GM23248 (cell line): Measurements from ENCODE around the gene CACNA1C. TPM values are rescaled to one million over a fixed set of nuclear protein-coding genes. Genes with fewer than 3 reads are reported as not detected.

Experiments used
- DNase-seq: peaks from one replicate; pipeline ENCODE4 v3.0.0-alpha.2; 2015
- H2AFZ ChIP-seq: fragments of 200-600 bp; sonication (generic); 2 replicates; pipeline ENCODE4 v1.6.1; 2016; ENCODE audit warnings: antibody characterized with exemption
- H3F3A ChIP-seq: fragments of 200-600 bp; sonication (generic); 2 replicates; pipeline ENCODE4 v1.6.1; 2016; ENCODE audit warnings: mild to moderate bottlenecking, antibody characterized with exemption, mixed run types; ENCODE audit not compliant: insufficient read depth
- H3K27ac ChIP-seq: fragments of 200-600 bp; sonication (generic); 2 replicates; pipeline ENCODE4 v1.5.1; 2016; ENCODE audit warnings: mild to moderate bottlenecking
- H3K27me3 ChIP-seq: fragments of 200-600 bp; sonication (generic); replicated peaks from 2 replicates; pipeline ENCODE4 v1.6.1; 2016; ENCODE audit warnings: mild to moderate bottlenecking; ENCODE audit not compliant: insufficient read depth
- H3K36me3 ChIP-seq: fragments of 200-600 bp; sonication (generic); 2 replicates; pipeline ENCODE4 v1.6.1; 2016; ENCODE audit warnings: low read depth, mild to moderate bottlenecking
- H3K4me1 ChIP-seq: fragments of 200-600 bp; sonication (generic); 2 replicates; pipeline ENCODE4 v1.6.1; 2016; ENCODE audit warnings: mild to moderate bottlenecking; ENCODE audit not compliant: insufficient read depth
- H3K4me2 ChIP-seq: fragments of 200-600 bp; sonication (generic); one replicate; pipeline ENCODE4 v1.6.1; 2016; ENCODE audit warnings: mild to moderate bottlenecking; ENCODE audit not compliant: unreplicated experiment
- H3K4me3 ChIP-seq: fragments of 200-600 bp; sonication (generic); 2 replicates; pipeline ENCODE4 v1.5.1; 2016; ENCODE audit warnings: mild to moderate bottlenecking
- H3K79me2 ChIP-seq: fragments of 200-600 bp; sonication (generic); 2 replicates; pipeline ENCODE4 v1.6.1; 2016; ENCODE audit warnings: mild to moderate bottlenecking; ENCODE audit not compliant: insufficient read depth
- H3K9ac ChIP-seq: fragments of 200-600 bp; sonication (generic); 2 replicates; pipeline ENCODE4 v1.6.1; 2016; ENCODE audit warnings: mild to moderate bottlenecking
- H3K9me2 ChIP-seq: fragments of 200-600 bp; sonication (generic); 2 replicates; pipeline ENCODE4 v1.6.1; 2016; ENCODE audit warnings: mixed run types, mild to moderate bottlenecking, moderate library complexity; ENCODE audit not compliant: insufficient read depth
- H3K9me3 ChIP-seq: fragments of 200-600 bp; sonication (generic); one replicate; pipeline ENCODE4 v1.6.1; 2017; ENCODE audit warnings: low read depth
- H4K20me1 ChIP-seq: fragments of 200-600 bp; sonication (generic); 2 replicates; pipeline ENCODE4 v1.6.0; 2016; ENCODE audit not compliant: insufficient read depth
- EZH2 ChIP-seq: fragments of 200-600 bp; sonication (generic); IDR thresholded peaks from 2 replicates; pipeline ENCODE4 v1.6.1; 2018; ENCODE audit warnings: antibody characterized with exemption, mild to moderate bottlenecking; ENCODE audit not compliant: insufficient read depth, poor library complexity, severe bottlenecking
- EZH2phosphoT487 ChIP-seq: fragments of 200-600 bp; sonication (generic); IDR thresholded peaks from 2 replicates; pipeline ENCODE4 v1.6.1; 2018; ENCODE audit warnings: antibody characterized with exemption, moderate library complexity, mild to moderate bottlenecking, low read depth; ENCODE audit not compliant: insufficient read depth
- WGBS, 2 experiments: methylation state at CpG; one replicate each; pipeline ENCODE4 v1.1.6; 2015 to 2017; ENCODE audit warnings: low lambda C conversion rate in 2 of 2, low coverage in 1 of 2; ENCODE audit errors: missing lambda C conversion rate in 2 of 2; 5-methylcytosine and 5-hydroxymethylcytosine counted together
- in situ Hi-C: fragments of 300-500 bp; cut with MboI; formaldehyde crosslinking; loops from 2 replicates; pipeline ENCODE4 v1.15.0; 2020
- polyA plus RNA-seq: library from polyadenylated mRNA; unstranded; fragments of >200 nt; fragmentation: Nextera tagmentation; extraction: Ambion mirVana; gene quantifications from 2 replicates; pipeline ENCODE4 v1.2.1, GENCODE V29; 2016
- total RNA-seq: library from RNA; depleted of rRNA; stranded (reverse); fragments of >200 nt; shearing (Covaris generic); gene quantifications from 2 replicates; pipeline ENCODE4 v1.2.3, GENCODE V29; 2014

The CACNA1C gene
- total and polyA plus RNA-seq, 2 experiments from 2014 or later: 4.9 to 11.5 TPM

DNA sequence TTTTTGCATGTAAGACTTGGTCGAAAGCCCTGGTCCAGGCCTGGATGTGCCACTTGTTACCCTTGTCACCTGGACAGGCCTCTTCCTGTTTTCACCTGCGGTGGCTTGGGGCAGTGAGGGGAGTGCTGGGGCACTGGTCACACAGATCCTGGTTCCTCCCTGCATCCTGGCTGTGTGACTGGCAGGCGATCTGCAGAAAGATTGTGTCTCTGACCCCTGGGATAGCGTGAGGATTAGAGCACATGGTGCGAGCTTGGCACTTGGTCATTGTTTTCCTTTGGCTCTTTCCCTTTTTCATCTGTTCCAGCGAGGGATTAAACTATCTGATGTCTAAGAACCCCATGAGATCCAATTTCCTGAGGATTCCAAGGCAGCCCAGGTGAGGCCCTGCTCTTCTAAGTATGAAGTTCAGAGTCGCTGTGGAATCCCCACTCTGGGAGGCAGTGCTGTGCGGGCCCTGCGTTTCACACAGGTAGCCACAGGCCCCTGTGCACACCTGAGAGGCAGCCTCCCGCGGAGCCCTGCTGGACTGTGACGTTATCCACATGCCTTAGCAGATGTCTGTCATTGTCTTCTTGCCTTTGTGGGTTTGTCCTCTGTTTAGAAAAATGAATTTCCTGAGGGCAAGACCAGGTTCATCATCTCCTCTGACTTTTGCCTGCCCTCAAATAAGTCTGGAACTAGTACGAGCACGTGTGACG is 288.4 kb downstream of the CACNA1C start:
- Histone ChIP-seq H3K9ac (peak overlapping the region; percentile 4; the same call in 1 of the 2 replicates), H4K20me1 (no peaks in the 10 kb centered on the region), H3K79me2 (peaks cover 60% of the 10 kb centered on the region), H3K4me1 (peaks cover 48% of the 10 kb centered on the region), H3K4me3 (no peak overlapping the region), H3K9me3 (no peaks in the 10 kb centered on the region), H3K27ac (peak overlapping the region; percentile 41), H3K27me3 (no peaks in the 10 kb centered on the region), H3F3A (peaks cover 23% of the 10 kb centered on the region), H2AFZ (no peak overlapping the region), H3K36me3 (no peaks in the 10 kb centered on the region), H3K9me2 (no peaks in the 10 kb centered on the region), H3K4me2 (peak overlapping the region; percentile 4)
- in situ Hi-C loops: no loop called here
- DNase-seq: no peak
- WGBS, 2 experiments: 91 to 92% methylated on average over 15 of the region's 15 CpGs
- no peak for TF ChIP-seq EZH2
- no peak for TF ChIP-seq EZH2phosphoT487

DNA sequence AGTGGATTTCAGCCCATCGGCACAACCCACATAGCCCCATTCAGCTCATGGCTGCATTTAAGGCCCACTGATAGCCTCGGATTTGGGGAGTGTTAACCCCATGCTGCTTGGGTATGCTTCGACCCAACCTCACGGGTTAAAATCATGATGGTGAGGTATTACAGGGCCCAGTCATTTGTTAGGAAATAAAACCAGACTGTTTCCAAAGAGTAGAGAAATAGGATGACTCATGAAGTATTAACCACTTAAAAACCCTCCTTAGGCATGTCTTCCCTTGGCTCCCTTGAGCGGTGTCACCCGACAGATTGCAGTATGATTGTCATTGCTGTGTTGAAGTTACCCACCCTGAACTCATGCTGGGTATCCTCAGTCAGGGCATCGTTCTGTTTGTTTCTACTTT is 289.1 kb downstream of the CACNA1C start:
- no peak for TF ChIP-seq EZH2phosphoT487
- H3K27ac ChIP-seq: peak overlapping the region; percentile 41
- no peaks in the 10 kb centered on the region for H3K9me3 ChIP-seq
- H4K20me1 ChIP-seq: no peaks in the 10 kb centered on the region
- in situ Hi-C loops: no loop called here
- H3K36me3 ChIP-seq: no peaks in the 10 kb centered on the region
- no peaks in the 10 kb centered on the region for H3K27me3 ChIP-seq
- peak; percentile 87 for DNase-seq
- H3F3A ChIP-seq: peaks cover 18% of the 10 kb centered on the region
- no peak overlapping the region for H3K4me3 ChIP-seq
- peak overlapping the region; percentile 27 for H3K4me2 ChIP-seq
- WGBS, 2 experiments: 39 to 48% methylated on average over 7 of the region's 7 CpGs
- H3K9ac ChIP-seq: peak overlapping the region; percentile 12; the same call in 1 of the 2 replicates
- H3K4me1 ChIP-seq: peaks cover 42% of the 10 kb centered on the region
- peaks cover 63% of the 10 kb centered on the region for H3K79me2 ChIP-seq
- H2AFZ ChIP-seq: no peak overlapping the region
- H3K9me2 ChIP-seq: no peaks in the 10 kb centered on the region

DNA sequence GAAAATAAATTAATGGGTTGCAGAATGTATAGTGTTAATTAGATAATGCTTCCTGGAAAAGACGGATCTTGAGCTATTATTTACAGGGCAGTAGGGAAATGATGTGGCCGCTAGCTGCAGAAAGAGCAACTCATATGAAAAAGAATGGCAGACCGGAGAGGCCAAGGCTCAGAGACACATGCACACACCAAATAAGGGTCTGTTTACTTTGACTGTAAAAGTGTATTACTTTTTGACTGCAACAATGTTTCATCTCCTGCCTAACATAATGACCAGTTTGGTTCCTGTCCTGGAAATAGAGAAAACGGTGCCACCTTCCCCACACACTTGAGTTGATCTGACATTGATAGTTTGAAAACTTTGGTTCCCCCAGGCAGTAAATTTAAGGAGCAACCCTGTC is 290.9 kb downstream of the CACNA1C start:
- no peak for DNase-seq
- peaks cover 4% of the 10 kb centered on the region; the same call in 1 of the 2 replicates for H3F3A ChIP-seq
- H3K27ac ChIP-seq: no peak overlapping the region
- in situ Hi-C loops: no loop called here
- H3K4me3 ChIP-seq: no peak overlapping the region
- H3K9ac ChIP-seq: no peak overlapping the region
- peaks cover 26% of the 10 kb centered on the region for H3K4me1 ChIP-seq
- no peak overlapping the region for H2AFZ ChIP-seq
- peaks cover 57% of the 10 kb centered on the region for H3K79me2 ChIP-seq
- no peaks in the 10 kb centered on the region for H3K27me3 ChIP-seq
- 72 to 81% methylated on average over 4 of the region's 4 CpGs for WGBS, 2 experiments
- H3K4me2 ChIP-seq: no peak overlapping the region
- TF ChIP-seq EZH2 (no peak), EZH2phosphoT487 (no peak)
- no peaks in the 10 kb centered on the region for H3K9me3 ChIP-seq
- no peaks in the 10 kb centered on the region for H4K20me1 ChIP-seq
- no peaks in the 10 kb centered on the region for H3K9me2 ChIP-seq
- H3K36me3 ChIP-seq: no peaks in the 10 kb centered on the region

DNA sequence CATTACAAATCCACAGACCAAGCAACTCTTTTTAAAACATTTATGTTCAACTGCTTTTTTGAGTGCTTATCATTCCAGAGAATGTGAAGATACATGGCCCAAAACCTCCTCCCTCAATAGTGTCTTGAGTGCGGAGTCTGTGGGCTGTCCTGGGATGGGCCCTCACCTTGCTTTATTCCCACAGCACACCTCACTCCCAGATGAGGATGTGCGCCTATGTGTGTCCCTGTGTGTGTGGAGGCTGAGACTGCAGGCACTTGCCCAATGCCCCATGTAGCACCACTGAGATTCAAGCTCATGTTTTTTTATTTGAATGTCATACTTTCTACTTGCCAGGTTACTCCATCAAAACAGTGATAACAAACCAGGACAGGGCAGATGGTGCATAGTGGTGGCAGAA is 291.7 kb downstream of the CACNA1C start:
- Histone ChIP-seq H3K9me3 (no peaks in the 10 kb centered on the region), H3K9ac (no peak overlapping the region), H3F3A (no peaks in the 10 kb centered on the region), H3K9me2 (no peaks in the 10 kb centered on the region), H2AFZ (no peak overlapping the region), H3K79me2 (peaks cover 63% of the 10 kb centered on the region), H3K4me3 (no peak overlapping the region), H3K36me3 (no peaks in the 10 kb centered on the region), H3K27me3 (no peaks in the 10 kb centered on the region), H4K20me1 (no peaks in the 10 kb centered on the region), H3K4me1 (peaks cover 19% of the 10 kb centered on the region), H3K27ac (no peak overlapping the region), H3K4me2 (no peak overlapping the region)
- DNase-seq: no peak
- WGBS, 2 experiments: 98% methylated on average over 2 of the region's 2 CpGs
- in situ Hi-C loops: no loop called here
- TF ChIP-seq EZH2phosphoT487 (no peak), EZH2 (no peak)
